ENCODE results near the gene ADD2. TPM values are rescaled to one million over a fixed set of nuclear protein-coding genes. Genes with fewer than 3 reads are reported as not detected.

ADD2 gene
- total RNA-seq, 1 donor from 2014 or later: 1.1 TPM

GRCh38 chr2:70753902-70754301 lies 14.1 kb downstream of the ADD2 start:
- no peak overlapping the region for H3K4me3 Mint-ChIP-seq (ENCODE audit: low read depth)
- no peaks in the 10 kb centered on the region for H3K36me3 Mint-ChIP-seq (ENCODE audit: insufficient read depth)
- no peak for TF ChIP-seq CTCF (IDR thresholded peaks at IDR 0.05; ENCODE audit: unreplicated experiment)
- H3K27me3 Mint-ChIP-seq: peaks cover 58% of the 10 kb centered on the region
- H3K4me1 Mint-ChIP-seq (ENCODE audit: low read depth): no peaks in the 10 kb centered on the region
- no peaks in the 10 kb centered on the region for H3K9me3 Mint-ChIP-seq (ENCODE audit: low read depth)
- no peak overlapping the region for H3K27ac Mint-ChIP-seq
- DNase-seq (ENCODE audit: low spot score, unreplicated experiment): no peak

GRCh38 chr2:70753031-70753430 lies 15.0 kb downstream of the ADD2 start:
- Mint-ChIP-seq H3K27ac (no peak overlapping the region), H3K4me1 (ENCODE audit: low read depth) (no peaks in the 10 kb centered on the region), H3K36me3 (ENCODE audit: insufficient read depth) (no peaks in the 10 kb centered on the region)

GRCh38 chr2:70752396-70752795 lies 15.6 kb downstream of the ADD2 start:
- Mint-ChIP-seq H3K4me1 (ENCODE audit: low read depth) (no peaks in the 10 kb centered on the region), H3K9me3 (ENCODE audit: low read depth) (peaks cover under 1% of the 10 kb centered on the region), H3K36me3 (ENCODE audit: insufficient read depth) (no peaks in the 10 kb centered on the region), H3K27ac (no peak overlapping the region), H3K4me3 (ENCODE audit: low read depth) (no peak overlapping the region), H3K27me3 (peaks cover 52% of the 10 kb centered on the region)
- no peak for TF ChIP-seq CTCF (IDR thresholded peaks at IDR 0.05; ENCODE audit: unreplicated experiment)
- no peak for DNase-seq (ENCODE audit: low spot score, unreplicated experiment)

More at GRCh38 chr2:70753031-70753430, 15.0 kb downstream of the ADD2 start:
- TF ChIP-seq CTCF (IDR thresholded peaks at IDR 0.05; ENCODE audit: unreplicated experiment): no peak
- peaks cover 56% of the 10 kb centered on the region for H3K27me3 Mint-ChIP-seq
- DNase-seq (ENCODE audit: low spot score, unreplicated experiment): no peak
- H3K9me3 Mint-ChIP-seq (ENCODE audit: low read depth): no peaks in the 10 kb centered on the region
- H3K4me3 Mint-ChIP-seq (ENCODE audit: low read depth): no peak overlapping the region

- no peaks in the 10 kb centered on the region for H3K36me3 Mint-ChIP-seq (ENCODE audit: insufficient read depth)
- DNase-seq (ENCODE audit: low spot score, unreplicated experiment): no peak
- H3K27me3 Mint-ChIP-seq: peaks cover 49% of the 10 kb centered on the region
- no peaks in the 10 kb centered on the region for H3K4me1 Mint-ChIP-seq (ENCODE audit: low read depth)
- H3K27ac Mint-ChIP-seq: no peak overlapping the region
- H3K9me3 Mint-ChIP-seq (ENCODE audit: low read depth): peaks cover 2% of the 10 kb centered on the region
- no peak overlapping the region for H3K4me3 Mint-ChIP-seq (ENCODE audit: low read depth)
- no peak for TF ChIP-seq CTCF (IDR thresholded peaks at IDR 0.05; ENCODE audit: unreplicated experiment)
Measured at GRCh38 chr2:70751881-70752280, 16.1 kb downstream of the ADD2 start.

- no peak overlapping the region for H3K27ac Mint-ChIP-seq
- peaks cover 2% of the 10 kb centered on the region for H3K9me3 Mint-ChIP-seq (ENCODE audit: low read depth)
- H3K27me3 Mint-ChIP-seq: peaks cover 41% of the 10 kb centered on the region
- no peaks in the 10 kb centered on the region for H3K4me1 Mint-ChIP-seq (ENCODE audit: low read depth)
- H3K4me3 Mint-ChIP-seq (ENCODE audit: low read depth): no peak overlapping the region
- no peaks in the 10 kb centered on the region for H3K36me3 Mint-ChIP-seq (ENCODE audit: insufficient read depth)
- DNase-seq (ENCODE audit: low spot score, unreplicated experiment): no peak
- no peak for TF ChIP-seq CTCF (IDR thresholded peaks at IDR 0.05; ENCODE audit: unreplicated experiment)
Measured at GRCh38 chr2:70750320-70750719, 17.7 kb downstream of the ADD2 start.
